GM23338 (cell line): ENCODE measurements around the gene MFNG. TPM values are rescaled to one million over a fixed set of nuclear protein-coding genes. Genes with fewer than 3 reads are reported as not detected.
"Not testable (repeated sequence)": the region's sequence is repeated elsewhere in the genome, so short reads cannot be mapped to it uniquely, and the experiment has no call there.

Source experiments
- ATAC-seq: fragments of 200-7000 bp; cut with Tn5 transposase; 3 replicates; pipeline ENCODE4 v1.9.1; 2020
- DNase-seq: peaks from one replicate; pipeline ENCODE4 v3.0.0-alpha.2; 2015; ENCODE audit warnings: low spot score
- H2AFZ ChIP-seq: fragments of 200-600 bp; sonication (generic); 2 replicates; pipeline ENCODE4 v1.8.0; 2016; ENCODE audit warnings: antibody characterized with exemption, mild to moderate bottlenecking, moderate library complexity
- H3F3A ChIP-seq: fragments of 200-600 bp; sonication (generic); replicated peaks from 2 replicates; pipeline ENCODE4 v1.8.0; 2017; ENCODE audit warnings: antibody characterized with exemption, mixed run types, low read depth
- H3K27ac ChIP-seq: fragments of 200-600 bp; sonication (generic); 2 replicates; pipeline ENCODE4 v1.6.1; 2016; ENCODE audit warnings: low read depth
- H3K27me3 ChIP-seq: fragments of 200-600 bp; sonication (generic); 2 replicates; pipeline ENCODE4 v1.8.0; 2016; ENCODE audit warnings: mild to moderate bottlenecking, mixed run types, moderate library complexity; ENCODE audit not compliant: insufficient read depth
- H3K36me3 ChIP-seq: fragments of 200-600 bp; sonication (generic); 2 replicates; pipeline ENCODE4 v1.8.0; 2016; ENCODE audit warnings: mild to moderate bottlenecking; ENCODE audit not compliant: insufficient read depth
- H3K4me1 ChIP-seq: fragments of 200-600 bp; sonication (generic); 2 replicates; pipeline ENCODE4 v1.8.0; 2016; ENCODE audit warnings: mild to moderate bottlenecking, moderate library complexity; ENCODE audit not compliant: insufficient read depth
- H3K4me2 ChIP-seq: fragments of 200-600 bp; sonication (generic); 2 replicates; pipeline ENCODE4 v1.7.1; 2017; ENCODE audit warnings: mixed run types
- H3K4me3 ChIP-seq: fragments of 200-600 bp; sonication (generic); 2 replicates; pipeline ENCODE4 v1.6.1; 2016; ENCODE audit warnings: mixed run types
- H3K79me2 ChIP-seq: fragments of 200-600 bp; sonication (generic); replicated peaks from 2 replicates; pipeline ENCODE4 v1.8.0; 2017; ENCODE audit warnings: mild to moderate bottlenecking; ENCODE audit not compliant: insufficient read depth
- H3K9me2 ChIP-seq: fragments of 200-600 bp; sonication (generic); 2 replicates; pipeline ENCODE4 v1.8.0; 2017; ENCODE audit not compliant: insufficient read depth
- H4K20me1 ChIP-seq: fragments of 200-600 bp; sonication (generic); replicated peaks from 2 replicates; pipeline ENCODE4 v1.8.0; 2017; ENCODE audit warnings: mild to moderate bottlenecking; ENCODE audit not compliant: insufficient read depth
- H3K27ac Mint-ChIP-seq: 2 replicates; pipeline ENCODE4 v1.8.0; 2020; ENCODE audit warnings: inconsistent platforms, mild to moderate bottlenecking, moderate library complexity, mixed read lengths
- H3K27me3 Mint-ChIP-seq: 3 replicates; pipeline ENCODE4 v1.8.0; 2022; ENCODE audit warnings: low read depth, mild to moderate bottlenecking, moderate library complexity, mixed read lengths, inconsistent platforms; ENCODE audit not compliant: insufficient read depth, poor library complexity
- H3K36me3 Mint-ChIP-seq: 3 replicates; pipeline ENCODE4 v1.8.0; 2021; ENCODE audit warnings: low read depth, mild to moderate bottlenecking, inconsistent platforms, moderate library complexity, mixed read lengths
- H3K4me1 Mint-ChIP-seq: 3 replicates; pipeline ENCODE4 v1.8.0; 2020; ENCODE audit warnings: mild to moderate bottlenecking, inconsistent platforms, mixed read lengths
- H3K4me3 Mint-ChIP-seq: 3 replicates; pipeline ENCODE4 v1.8.0; 2021; ENCODE audit warnings: moderate library complexity, mild to moderate bottlenecking, inconsistent platforms, mixed read lengths
- H3K9me3 Mint-ChIP-seq: 3 replicates; pipeline ENCODE4 v1.8.0; 2020; ENCODE audit warnings: moderate library complexity, mild to moderate bottlenecking, inconsistent platforms, mixed read lengths
- CREB1 ChIP-seq: fragments of 250-450 bp; sonication (Bioruptor Pico); IDR thresholded peaks from 2 replicates; pipeline ENCODE4 v1.5.0; 2020; ENCODE audit warnings: low read depth, mild to moderate bottlenecking, moderate library complexity
- EZH2 ChIP-seq: fragments of 200-600 bp; sonication (generic); IDR thresholded peaks from one replicate; pipeline ENCODE4 v1.8.0; 2017; ENCODE audit warnings: antibody characterized with exemption, mild to moderate bottlenecking, low read depth; ENCODE audit not compliant: unreplicated experiment
- STAT1 ChIP-seq: IDR thresholded peaks from one replicate; pipeline ENCODE4 v1.6.1; 2016; ENCODE audit warnings: antibody characterized with exemption; ENCODE audit not compliant: unreplicated experiment
- ZNF114 ChIP-seq: fragments of 250-450 bp; sonication (Bioruptor Pico); IDR thresholded peaks from 2 replicates; pipeline ENCODE4 v1.5.0; 2020; ENCODE audit warnings: mild to moderate bottlenecking, moderate library complexity
- polyA plus RNA-seq: library from polyadenylated mRNA; unstranded; fragments of >200 nt; fragmentation: Nextera tagmentation; extraction: Ambion mirVana; gene quantifications from 2 replicates; pipeline ENCODE4 v1.2.1, GENCODE V29; 2016
- total RNA-seq: library from RNA; depleted of rRNA; stranded (reverse); fragments of >200 nt; shearing (Covaris generic); gene quantifications from 2 replicates; pipeline ENCODE4 v1.2.3, GENCODE V29; 2014
- TF ChIP-seq, protein P1 (sequence below), 2 experiments: fragments of 200-600 bp in 1 of 2; sonication (generic) in 1 of 2; conservative IDR thresholded peaks; 2 replicates each; pipeline versions ENCODE4 v1.5.1 to v1.6.1; 2016 to 2017; ENCODE audit warnings: antibody characterized with exemption in 2 of 2, low read depth in 2 of 2, mild to moderate bottlenecking in 2 of 2, moderate library complexity in 1 of 2
- TF ChIP-seq, protein P2 (sequence below): IDR thresholded peaks from one replicate; pipeline ENCODE4 v1.6.1; 2018; ENCODE audit warnings: antibody characterized with exemption; ENCODE audit not compliant: unreplicated experiment

Gene MFNG
- total and polyA plus RNA-seq, 2 experiments from 2014 or later, result 1.4 to 1.9 TPM

- not testable (repeated sequence) for H3K4me3 ChIP-seq, H3K9me3 Mint-ChIP-seq, H3K27me3 Mint-ChIP-seq, H3K9me2 ChIP-seq, H3K79me2 ChIP-seq, H3K4me2 ChIP-seq, H4K20me1 ChIP-seq, H3K27ac ChIP-seq, ATAC-seq, H3K27me3 ChIP-seq, H3K27ac Mint-ChIP-seq, H3K36me3 Mint-ChIP-seq, H3K4me1 Mint-ChIP-seq, H3K4me1 ChIP-seq, DNase-seq, H2AFZ ChIP-seq, H3K36me3 ChIP-seq, H3F3A ChIP-seq, H3K4me3 Mint-ChIP-seq
Observed at GRCh38 chr22:37527952-37528351, 41.8 kb upstream of the MFNG start.

GRCh38 chr22:37527081-37527752 is 41.0 kb upstream of the MFNG start:
- H3K9me3 Mint-ChIP-seq, DNase-seq, H3K4me3 ChIP-seq, H4K20me1 ChIP-seq, H2AFZ ChIP-seq, H3K27ac Mint-ChIP-seq, H3F3A ChIP-seq, H3K27me3 ChIP-seq, H3K4me1 ChIP-seq, H3K27ac ChIP-seq, H3K4me1 Mint-ChIP-seq, H3K4me2 ChIP-seq, H3K79me2 ChIP-seq, ATAC-seq, H3K36me3 ChIP-seq, H3K36me3 Mint-ChIP-seq, H3K9me2 ChIP-seq, H3K4me3 Mint-ChIP-seq, H3K27me3 Mint-ChIP-seq: not testable (repeated sequence)

GRCh38 chr22:37526376-37526775 is 40.2 kb upstream of the MFNG start:
- Histone ChIP-seq H3K27me3 (no peaks in the 10 kb centered on the region), H3K9me2 (no peaks in the 10 kb centered on the region), H3K36me3 (no peaks in the 10 kb centered on the region), H3K4me1 (no peaks in the 10 kb centered on the region; the same call in 1 of the 2 replicates), H3K4me3 (no peak overlapping the region), H3K27ac (no peak overlapping the region), H4K20me1 (no peaks in the 10 kb centered on the region), H2AFZ (no peak overlapping the region), H3K4me2 (no peak overlapping the region), H3K79me2 (no peaks in the 10 kb centered on the region), H3F3A (no peaks in the 10 kb centered on the region)
- no peak for ATAC-seq
- Mint-ChIP-seq H3K4me1 (no peaks in the 10 kb centered on the region), H3K36me3 (no peaks in the 10 kb centered on the region), H3K27ac (no peak overlapping the region), H3K9me3 (no peaks in the 10 kb centered on the region; the same call in 2 of the 3 replicates), H3K4me3 (no peak overlapping the region), H3K27me3 (peaks cover 3% of the 10 kb centered on the region)
- TF ChIP-seq STAT1 (no peak), CREB1 (no peak)
- no peak for DNase-seq

- Histone ChIP-seq H3K27ac (no peak overlapping the region), H2AFZ (no peak overlapping the region)
- TF ChIP-seq, protein P1, sequence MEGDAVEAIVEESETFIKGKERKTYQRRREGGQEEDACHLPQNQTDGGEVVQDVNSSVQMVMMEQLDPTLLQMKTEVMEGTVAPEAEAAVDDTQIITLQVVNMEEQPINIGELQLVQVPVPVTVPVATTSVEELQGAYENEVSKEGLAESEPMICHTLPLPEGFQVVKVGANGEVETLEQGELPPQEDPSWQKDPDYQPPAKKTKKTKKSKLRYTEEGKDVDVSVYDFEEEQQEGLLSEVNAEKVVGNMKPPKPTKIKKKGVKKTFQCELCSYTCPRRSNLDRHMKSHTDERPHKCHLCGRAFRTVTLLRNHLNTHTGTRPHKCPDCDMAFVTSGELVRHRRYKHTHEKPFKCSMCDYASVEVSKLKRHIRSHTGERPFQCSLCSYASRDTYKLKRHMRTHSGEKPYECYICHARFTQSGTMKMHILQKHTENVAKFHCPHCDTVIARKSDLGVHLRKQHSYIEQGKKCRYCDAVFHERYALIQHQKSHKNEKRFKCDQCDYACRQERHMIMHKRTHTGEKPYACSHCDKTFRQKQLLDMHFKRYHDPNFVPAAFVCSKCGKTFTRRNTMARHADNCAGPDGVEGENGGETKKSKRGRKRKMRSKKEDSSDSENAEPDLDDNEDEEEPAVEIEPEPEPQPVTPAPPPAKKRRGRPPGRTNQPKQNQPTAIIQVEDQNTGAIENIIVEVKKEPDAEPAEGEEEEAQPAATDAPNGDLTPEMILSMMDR (conservative IDR thresholded peaks at IDR 0.05; ENCODE audit: low read depth in 2 of 2), result no peak
- TF ChIP-seq STAT1 (no peak), EZH2 (no peak), ZNF114 (CRISPR knock-in tag) (no peak)
- TF ChIP-seq, protein P2, sequence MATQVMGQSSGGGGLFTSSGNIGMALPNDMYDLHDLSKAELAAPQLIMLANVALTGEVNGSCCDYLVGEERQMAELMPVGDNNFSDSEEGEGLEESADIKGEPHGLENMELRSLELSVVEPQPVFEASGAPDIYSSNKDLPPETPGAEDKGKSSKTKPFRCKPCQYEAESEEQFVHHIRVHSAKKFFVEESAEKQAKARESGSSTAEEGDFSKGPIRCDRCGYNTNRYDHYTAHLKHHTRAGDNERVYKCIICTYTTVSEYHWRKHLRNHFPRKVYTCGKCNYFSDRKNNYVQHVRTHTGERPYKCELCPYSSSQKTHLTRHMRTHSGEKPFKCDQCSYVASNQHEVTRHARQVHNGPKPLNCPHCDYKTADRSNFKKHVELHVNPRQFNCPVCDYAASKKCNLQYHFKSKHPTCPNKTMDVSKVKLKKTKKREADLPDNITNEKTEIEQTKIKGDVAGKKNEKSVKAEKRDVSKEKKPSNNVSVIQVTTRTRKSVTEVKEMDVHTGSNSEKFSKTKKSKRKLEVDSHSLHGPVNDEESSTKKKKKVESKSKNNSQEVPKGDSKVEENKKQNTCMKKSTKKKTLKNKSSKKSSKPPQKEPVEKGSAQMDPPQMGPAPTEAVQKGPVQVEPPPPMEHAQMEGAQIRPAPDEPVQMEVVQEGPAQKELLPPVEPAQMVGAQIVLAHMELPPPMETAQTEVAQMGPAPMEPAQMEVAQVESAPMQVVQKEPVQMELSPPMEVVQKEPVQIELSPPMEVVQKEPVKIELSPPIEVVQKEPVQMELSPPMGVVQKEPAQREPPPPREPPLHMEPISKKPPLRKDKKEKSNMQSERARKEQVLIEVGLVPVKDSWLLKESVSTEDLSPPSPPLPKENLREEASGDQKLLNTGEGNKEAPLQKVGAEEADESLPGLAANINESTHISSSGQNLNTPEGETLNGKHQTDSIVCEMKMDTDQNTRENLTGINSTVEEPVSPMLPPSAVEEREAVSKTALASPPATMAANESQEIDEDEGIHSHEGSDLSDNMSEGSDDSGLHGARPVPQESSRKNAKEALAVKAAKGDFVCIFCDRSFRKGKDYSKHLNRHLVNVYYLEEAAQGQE, result no peak
Observed at GRCh38 chr22:37525746-37526350, 39.7 kb upstream of the MFNG start.

More at GRCh38 chr22:37525746-37526350, 39.7 kb upstream of the MFNG start:
- peaks cover under 1% of the 10 kb centered on the region; the same call in 2 of the 3 replicates for H3K4me1 Mint-ChIP-seq
- no peaks in the 10 kb centered on the region for H3K36me3 Mint-ChIP-seq
- H3K4me1 ChIP-seq, result no peaks in the 10 kb centered on the region; the same call in 1 of the 2 replicates
- no peaks in the 10 kb centered on the region for H3K27me3 ChIP-seq
- no peak for ATAC-seq
- H3K9me2 ChIP-seq, result no peaks in the 10 kb centered on the region
- no peak overlapping the region for H3K4me2 ChIP-seq
- H4K20me1 ChIP-seq, result no peaks in the 10 kb centered on the region
- no peaks in the 10 kb centered on the region for H3F3A ChIP-seq
- no peak for DNase-seq
- no peak overlapping the region for H3K4me3 Mint-ChIP-seq
- H3K9me3 Mint-ChIP-seq, result no peaks in the 10 kb centered on the region; the same call in 2 of the 3 replicates
- no peak overlapping the region for H3K27ac Mint-ChIP-seq
- H3K4me3 ChIP-seq, result no peak overlapping the region
- peaks cover 5% of the 10 kb centered on the region for H3K27me3 Mint-ChIP-seq
- H3K79me2 ChIP-seq, result no peaks in the 10 kb centered on the region
- no peaks in the 10 kb centered on the region for H3K36me3 ChIP-seq
